ENCODE results near the gene MYOCD.

MYOCD gene

GRCh38 chr17:12721581-12721980 is 55.9 kb downstream of the MYOCD start:
- DNase-seq, result no peak

DNA sequence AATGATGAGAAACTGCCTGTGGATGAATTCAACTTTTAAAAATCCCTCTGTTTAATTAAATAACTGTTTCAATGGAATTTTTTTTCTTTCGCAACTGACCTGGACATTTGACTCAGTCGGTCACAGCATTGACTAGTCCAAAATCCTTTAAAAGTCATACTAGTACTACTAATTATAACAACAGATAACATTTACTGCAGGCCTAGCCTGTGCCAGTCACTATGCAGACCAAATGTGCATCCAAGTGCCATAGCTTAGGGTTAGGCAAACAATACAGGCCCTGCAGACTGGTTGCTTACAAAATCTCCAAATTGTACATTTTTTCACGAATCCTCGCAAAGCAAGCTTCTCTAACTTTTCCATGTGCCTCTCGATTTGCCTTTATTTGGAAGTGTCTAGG is 56.6 kb downstream of the MYOCD start:
- no peak for DNase-seq

- no peak for DNase-seq
These were observed 60.4 kb downstream of the MYOCD start for GRCh38 chr17:12726131-12726530.

GRCh38 chr17:12727076-12727760 is 61.5 kb downstream of the MYOCD start:
- no peak for DNase-seq

DNA sequence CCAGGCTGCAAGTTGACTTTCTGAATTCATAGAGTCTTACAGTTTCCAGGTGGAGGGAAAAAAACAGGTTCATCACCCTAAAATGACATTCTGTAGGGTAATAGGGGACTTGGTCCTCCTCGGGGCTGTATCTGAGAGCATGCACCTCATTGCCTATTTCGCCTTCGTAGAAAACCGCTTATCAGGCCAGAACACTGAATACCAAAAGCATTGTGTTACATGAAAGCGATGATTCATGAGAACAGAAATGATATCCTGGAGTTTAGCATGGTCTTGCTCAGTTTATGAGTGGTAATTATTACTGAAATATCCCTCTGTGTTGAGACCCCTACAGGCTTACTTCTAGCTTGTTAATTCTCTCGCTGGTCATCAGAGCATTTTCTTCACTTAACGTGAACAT is 62.2 kb downstream of the MYOCD start:
- no peak for DNase-seq

- no peak for DNase-seq
These were observed 63.4 kb downstream of the MYOCD start for GRCh38 chr17:12729086-12729485.

GRCh38 chr17:12730421-12730820 is 64.7 kb downstream of the MYOCD start:
- DNase-seq, result no peak

DNA sequence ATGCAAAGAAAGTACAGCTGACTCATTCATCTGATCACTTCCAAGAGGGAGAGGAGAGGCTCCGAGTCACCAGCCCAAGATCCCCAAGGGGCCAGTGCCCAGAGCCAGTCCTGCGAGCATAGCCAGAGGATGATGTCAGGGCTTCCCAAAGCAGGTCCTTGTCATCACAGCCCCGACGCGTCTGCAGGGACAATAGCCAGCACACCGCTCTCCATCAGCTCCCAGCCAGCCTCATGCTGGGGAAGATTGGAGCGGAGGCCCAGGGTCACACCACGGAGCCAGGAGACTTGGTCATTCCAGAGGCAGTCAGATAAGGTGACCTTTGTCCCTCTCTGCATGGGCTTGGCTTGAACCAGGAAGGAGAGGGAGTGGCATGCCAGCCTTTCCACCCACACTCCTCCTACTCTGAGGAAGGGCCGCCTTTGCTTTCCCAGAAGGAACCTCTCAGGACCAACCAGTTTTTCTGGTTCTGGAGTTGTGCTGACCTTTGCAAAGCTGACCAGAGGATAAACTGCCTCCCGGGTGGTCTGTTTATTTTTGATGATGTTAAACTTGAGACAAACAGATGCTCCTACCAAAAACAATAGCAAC is 65.3 kb downstream of the MYOCD start:
- no peak for DNase-seq

DNA sequence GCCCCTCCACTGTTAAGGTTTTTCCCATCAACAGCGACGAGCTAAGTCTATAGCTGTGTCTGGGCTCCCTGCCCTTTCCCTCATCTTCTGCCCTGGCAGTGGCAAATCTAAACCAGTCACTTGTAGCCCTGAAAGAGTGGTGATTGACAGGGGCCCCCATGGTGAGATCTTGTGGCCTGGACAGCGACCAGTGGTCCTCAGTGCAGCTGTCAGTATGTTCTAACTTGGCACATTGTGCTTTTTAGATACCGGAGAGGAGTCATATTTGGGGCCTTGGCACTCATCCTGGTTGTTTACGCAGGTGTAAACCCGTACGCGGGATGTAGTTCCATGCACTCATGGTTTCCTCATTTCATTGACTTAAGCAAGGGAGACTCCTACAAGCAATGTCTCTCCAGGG is 66.1 kb downstream of the MYOCD start:
- DNase-seq, result no peak

DNA sequence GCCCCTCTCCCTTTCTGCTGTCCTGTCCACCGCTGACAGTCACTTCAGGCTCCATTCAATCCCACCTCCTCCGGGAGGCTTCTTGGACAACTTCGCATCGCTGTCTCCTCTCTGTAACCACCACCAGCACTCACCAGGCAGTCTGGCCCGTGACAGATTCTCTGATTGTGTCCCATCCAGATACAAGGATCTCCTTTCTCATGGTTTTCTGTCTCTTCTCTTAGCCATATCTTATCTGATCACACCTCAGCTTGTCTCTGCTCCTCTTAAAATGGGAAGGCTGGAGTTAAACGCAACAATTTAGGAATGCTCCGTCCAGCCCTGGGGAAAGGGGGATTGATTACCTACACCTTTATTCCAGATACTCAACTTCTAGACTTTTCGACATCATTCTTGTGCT is 66.7 kb downstream of the MYOCD start:
- no peak for DNase-seq

- no peak for DNase-seq
These were observed 69.2 kb downstream of the MYOCD start for GRCh38 chr17:12734926-12735325.

DNA sequence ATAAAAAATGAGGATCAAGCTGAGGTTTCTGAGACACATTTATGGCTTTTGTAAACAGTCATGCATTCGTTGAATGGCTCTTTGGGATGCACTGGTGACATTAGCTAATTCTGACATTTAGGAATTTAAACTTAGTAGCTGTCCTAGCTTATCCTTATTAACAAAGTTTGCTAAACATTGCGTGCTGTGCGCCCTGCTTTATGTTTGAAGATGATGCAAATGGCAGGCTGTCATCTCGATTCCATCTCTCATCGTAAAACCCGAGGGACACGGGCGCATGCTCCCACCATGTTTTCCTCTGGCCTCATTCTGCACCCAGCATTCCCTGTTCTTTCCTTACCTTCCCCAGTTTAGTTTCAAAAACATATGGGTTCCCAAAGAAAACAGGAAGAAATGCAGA is 69.8 kb downstream of the MYOCD start:
- DNase-seq, result no peak

DNA sequence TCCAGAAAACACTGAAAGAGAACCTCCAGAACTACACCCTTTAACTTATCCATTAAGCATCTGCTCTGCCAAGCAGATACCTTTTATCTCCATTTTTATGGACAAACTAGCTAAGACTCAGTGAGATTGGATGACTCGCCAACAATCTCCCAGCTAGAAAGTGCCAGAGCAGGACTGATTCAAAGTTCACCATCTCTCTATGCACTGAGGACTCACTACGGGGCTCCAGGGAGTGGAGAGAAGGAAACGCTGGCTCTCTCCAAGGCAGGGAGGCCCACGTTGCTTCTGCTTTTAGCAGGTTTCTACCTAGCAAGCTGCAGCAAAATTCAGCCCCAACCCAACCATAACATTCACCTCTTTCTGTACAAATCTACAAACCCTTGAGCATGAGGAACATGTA is 70.8 kb downstream of the MYOCD start:
- DNase-seq, result no peak

GRCh38 chr17:12737740-12738469 is 72.2 kb downstream of the MYOCD start:
- no peak for DNase-seq

DNA sequence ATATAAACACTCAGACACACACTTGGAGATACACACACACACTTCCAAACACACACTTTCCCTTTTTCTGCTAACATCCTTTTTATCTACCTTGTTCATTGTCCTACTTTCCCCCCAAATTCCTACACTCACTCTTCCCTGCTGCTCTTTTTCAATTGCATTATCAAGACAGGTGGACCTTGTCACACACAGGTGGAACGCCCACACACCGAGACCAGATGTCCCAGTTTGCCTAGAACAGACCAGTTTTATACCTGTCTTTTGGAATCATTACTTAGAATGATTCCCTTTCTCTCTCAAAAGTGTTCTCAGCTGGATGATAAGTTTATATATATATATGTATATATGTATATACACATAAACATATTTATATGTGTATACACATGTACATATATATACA is 72.9 kb downstream of the MYOCD start:
- no peak for DNase-seq

DNA sequence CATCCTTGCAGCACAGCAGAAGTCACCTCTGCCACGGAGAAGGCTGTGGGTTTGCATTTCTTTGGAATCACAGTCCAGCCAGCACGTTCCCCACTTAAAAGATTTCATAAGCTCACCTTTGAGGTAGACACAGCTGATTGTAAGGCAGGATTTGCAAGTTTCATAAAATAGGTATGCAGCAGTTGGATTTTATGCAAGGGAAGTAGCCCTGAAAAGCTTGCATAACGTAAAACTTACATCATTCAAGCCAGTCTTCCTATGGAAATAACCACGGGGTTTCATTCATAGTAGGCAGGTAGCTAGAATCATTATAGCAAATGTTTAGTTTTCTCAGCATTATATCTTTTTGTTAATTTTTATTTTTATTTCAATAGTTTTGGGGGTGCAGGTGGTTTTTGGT is 73.8 kb downstream of the MYOCD start:
- no peak for DNase-seq

DNA sequence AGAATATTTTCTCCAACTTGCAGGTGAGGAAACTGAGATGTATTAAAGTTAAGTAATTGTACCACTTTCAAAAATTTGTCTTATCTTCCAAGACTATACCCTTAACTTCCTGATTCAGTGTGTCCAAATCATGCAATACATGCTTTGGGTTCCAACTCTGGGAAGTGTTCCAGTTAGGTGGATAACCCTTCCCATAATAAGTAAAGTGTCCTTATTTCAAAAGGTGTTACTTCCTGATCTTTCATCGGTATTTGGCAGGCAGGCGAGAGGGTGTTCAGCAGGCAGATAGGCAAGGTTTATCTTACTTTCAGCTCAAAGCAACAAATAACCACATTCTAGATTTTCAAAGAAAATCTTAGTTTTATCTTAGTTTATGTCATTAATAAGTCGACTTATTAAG is 77.4 kb downstream of the MYOCD start:
- DNase-seq, result no peak

DNA sequence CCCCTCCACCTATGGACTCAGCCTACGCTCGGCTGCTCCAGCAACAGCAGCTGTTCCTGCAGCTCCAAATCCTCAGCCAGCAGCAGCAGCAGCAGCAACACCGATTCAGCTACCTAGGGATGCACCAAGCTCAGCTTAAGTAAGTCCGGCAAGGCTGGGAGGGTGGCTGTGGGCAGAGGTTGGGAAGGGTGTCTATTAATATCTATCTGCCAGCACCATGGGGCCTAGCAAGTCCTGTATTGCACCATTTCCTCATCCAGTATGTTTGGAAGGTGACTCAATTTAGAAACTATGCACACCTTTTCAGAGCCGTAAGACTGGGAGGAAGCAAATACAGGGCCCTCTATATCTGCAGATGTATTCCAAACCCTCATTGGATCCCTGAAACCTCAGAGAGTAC is 78.6 kb downstream of the MYOCD start:
- DNase-seq, result no peak

DNA sequence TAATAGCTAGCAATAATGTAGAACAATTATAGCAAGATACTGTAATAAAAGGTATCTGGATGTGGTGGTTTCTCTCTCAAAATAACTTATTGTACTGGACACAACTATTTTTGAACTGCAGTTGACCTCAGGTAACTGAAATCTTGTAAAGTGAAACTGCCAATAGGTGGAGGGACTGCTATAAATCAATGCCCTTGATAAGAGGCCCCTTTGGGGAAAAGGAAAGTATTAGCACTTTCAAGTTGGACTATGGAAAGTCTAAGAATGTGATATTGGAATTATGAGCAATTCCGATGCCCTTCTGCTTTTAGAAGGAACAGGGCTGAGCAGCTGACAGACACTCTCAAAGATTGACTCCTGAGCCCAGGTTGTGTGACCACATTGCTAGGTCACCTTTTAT is 79.1 kb downstream of the MYOCD start:
- no peak for DNase-seq

GRCh38 chr17:12745486-12745885 is 79.8 kb downstream of the MYOCD start:
- no peak for DNase-seq

DNA sequence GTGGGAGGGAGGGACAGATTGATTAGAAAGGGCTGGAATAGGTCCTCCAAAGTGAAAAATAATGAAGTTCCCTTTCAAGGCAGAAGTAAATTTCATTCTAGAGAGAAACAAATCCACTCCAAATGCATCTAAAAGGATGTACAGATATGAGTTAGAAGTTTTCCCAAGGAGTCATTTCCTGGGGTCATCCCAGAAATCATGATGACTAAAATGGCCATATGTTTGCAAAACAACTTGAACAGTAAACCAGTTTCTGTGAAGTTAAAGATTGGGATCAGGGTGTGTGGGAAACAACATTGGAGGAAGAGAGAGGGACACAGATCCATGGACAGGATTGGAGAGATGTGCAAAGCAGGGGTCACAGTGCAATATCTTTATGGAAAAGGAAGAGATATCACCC is 91.1 kb downstream of the MYOCD start:
- no peak for DNase-seq

DNA sequence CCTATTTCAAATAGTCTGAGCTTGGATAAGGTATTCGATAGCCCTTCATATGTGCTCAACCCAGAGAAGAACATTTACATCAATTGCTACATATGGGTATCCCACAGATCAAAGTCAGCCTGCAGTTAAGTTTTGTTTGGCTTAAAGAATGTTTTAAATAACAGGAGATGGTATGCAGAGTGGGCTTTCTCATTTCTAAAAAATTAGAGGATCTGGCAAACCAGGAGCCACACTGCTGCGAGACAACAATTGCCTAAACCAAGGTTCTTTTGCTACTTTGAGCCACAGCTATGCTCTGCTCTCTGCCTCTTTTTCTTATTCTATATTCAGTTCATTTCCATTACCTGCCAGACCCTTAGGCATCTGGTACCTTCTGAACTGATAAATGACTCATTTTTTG is 93.4 kb downstream of the MYOCD start:
- no peak for DNase-seq

GRCh38 chr17:12765548-12765947 is 99.9 kb downstream of the MYOCD start:
- DNase-seq, result no peak

GRCh38 chr17:12768255-12768654 is 102.6 kb downstream of the MYOCD start:
- DNase-seq, result no peak

DNA sequence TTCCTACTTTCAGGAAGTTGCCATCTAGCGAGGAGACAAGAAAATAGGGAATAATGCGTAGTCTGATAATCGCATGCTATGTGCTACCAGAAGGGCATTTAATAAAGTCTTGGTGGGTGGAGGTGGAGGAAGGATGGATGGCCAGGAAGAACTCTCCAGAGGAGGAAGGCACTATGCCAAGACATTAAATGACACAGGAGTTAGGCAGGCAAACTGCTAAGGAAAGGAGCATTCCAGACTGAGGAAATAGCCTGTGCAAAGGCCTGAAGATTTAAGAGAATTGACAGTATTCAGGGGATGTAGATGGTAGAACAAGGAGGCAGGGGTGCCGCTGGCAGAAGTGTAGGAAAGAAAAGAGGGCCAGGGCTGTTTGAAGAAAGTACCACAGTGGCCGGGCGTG is 104.3 kb downstream of the MYOCD start:
- DNase-seq, result no peak
